Lower leg skin (tissue), 4 donors: Measurements from ENCODE around the gene MRPS25. TPM values are rescaled to one million over a fixed set of nuclear protein-coding genes. Genes with fewer than 3 reads are reported as not detected.

Experiments
- DNase-seq, 2 donors: peaks; one replicate each; pipeline ENCODE4 v3.0.0-alpha.2; 2019; ENCODE audit warnings: low spot score in 2 of 2
- H3K4me3 ChIP-seq: fragments of 200-600 bp; sonication (generic); 2 replicates; pipeline ENCODE4 v1.5.1; 2017; ENCODE audit warnings: mild to moderate bottlenecking, low read depth; ENCODE audit not compliant: poor library complexity, severe bottlenecking
- POLR2A ChIP-seq, 2 donors: fragments of 450-650 bp; IDR thresholded peaks; one replicate each; pipeline ENCODE4 v1.6.1; 2016 to 2017; ENCODE audit warnings: antibody characterized with exemption in 2 of 2, mild to moderate bottlenecking in 1 of 2, moderate library complexity in 1 of 2
- WGBS, 2 donors: methylation state at CpG; one replicate each; pipeline ENCODE4 v1.1.5; 2018; 5-methylcytosine and 5-hydroxymethylcytosine counted together
- intact Hi-C: fragments of 100-400 bp; cut with DNase I; formaldehyde crosslinking; loops from one replicate; pipeline ENCODE4 v1.15.0; 2023; ENCODE audit warnings: low total_unique reads
- total RNA-seq, 4 donors: library from RNA; depleted of rRNA; stranded (reverse); fragments of >200 nt; gene quantifications; one replicate each; pipeline ENCODE4 v1.1.0, GENCODE V29; 2016
- TF ChIP-seq, protein P1 (sequence below), 3 donors: fragments of 450-650 bp; IDR thresholded peaks; one replicate each; pipeline ENCODE4 v1.5.1; 2016; ENCODE audit warnings: antibody characterized with exemption in 3 of 3, mild to moderate bottlenecking in 3 of 3, moderate library complexity in 2 of 3

Gene MRPS25
- total RNA-seq: 10 to 100 TPM; 21.7 to 35.7 (median 30.0) TPM

DNA sequence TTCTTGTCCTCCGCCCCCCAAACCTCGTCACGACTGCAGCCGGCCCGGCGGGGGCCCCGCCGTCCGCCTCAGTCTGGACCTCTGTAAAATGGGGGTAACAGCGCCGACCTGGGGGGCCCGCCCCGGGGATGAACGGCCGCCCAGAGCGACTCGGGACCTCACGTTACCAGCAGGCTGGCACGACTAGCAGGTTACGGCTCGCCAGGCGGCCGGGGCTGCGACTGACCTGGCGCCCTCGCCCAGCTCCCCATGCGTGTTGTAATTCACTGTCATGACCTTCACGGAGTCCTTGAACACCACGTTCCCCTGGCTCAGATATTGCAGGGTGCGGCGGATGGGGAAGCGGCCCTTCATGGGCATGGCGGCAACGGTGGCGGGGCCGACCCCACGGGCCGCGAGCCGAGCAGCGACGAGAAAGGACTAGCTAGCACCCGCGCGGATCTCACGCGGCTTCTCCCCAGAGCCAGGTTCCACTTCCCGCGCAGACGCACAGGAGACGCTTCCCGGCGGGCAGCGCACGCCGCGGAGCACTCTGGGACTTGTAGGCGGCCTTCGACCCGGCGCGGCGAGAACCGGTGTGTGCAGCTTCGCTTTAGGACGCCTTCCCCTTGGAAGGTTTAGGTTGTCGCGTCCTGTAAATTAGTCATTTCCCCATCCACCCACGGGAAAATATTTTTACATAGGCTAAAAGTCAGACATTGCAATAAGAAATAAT lies at the start of gene MRPS25:
Gene MRPS25, minus strand, starts transcription at position 481 of the 715 bp plus-strand sequence. Its CDS starts 121 bp downstream, at position 360.
- 0 to 1% methylated on average over 38 to 43 of the region's 69 CpGs for WGBS, 2 donors
- TF ChIP-seq, protein P1, sequence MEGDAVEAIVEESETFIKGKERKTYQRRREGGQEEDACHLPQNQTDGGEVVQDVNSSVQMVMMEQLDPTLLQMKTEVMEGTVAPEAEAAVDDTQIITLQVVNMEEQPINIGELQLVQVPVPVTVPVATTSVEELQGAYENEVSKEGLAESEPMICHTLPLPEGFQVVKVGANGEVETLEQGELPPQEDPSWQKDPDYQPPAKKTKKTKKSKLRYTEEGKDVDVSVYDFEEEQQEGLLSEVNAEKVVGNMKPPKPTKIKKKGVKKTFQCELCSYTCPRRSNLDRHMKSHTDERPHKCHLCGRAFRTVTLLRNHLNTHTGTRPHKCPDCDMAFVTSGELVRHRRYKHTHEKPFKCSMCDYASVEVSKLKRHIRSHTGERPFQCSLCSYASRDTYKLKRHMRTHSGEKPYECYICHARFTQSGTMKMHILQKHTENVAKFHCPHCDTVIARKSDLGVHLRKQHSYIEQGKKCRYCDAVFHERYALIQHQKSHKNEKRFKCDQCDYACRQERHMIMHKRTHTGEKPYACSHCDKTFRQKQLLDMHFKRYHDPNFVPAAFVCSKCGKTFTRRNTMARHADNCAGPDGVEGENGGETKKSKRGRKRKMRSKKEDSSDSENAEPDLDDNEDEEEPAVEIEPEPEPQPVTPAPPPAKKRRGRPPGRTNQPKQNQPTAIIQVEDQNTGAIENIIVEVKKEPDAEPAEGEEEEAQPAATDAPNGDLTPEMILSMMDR (IDR thresholded peaks at IDR 0.05): no peak
- peak in 1 of 2 donors; percentile 53 for TF ChIP-seq POLR2A (IDR thresholded peaks at IDR 0.05)
- intact Hi-C loops: no loop called here
- H3K4me3 ChIP-seq: peak within 1 kb of the TSS; percentile 89
- peak; percentile 86 to 97 for DNase-seq

DNA sequence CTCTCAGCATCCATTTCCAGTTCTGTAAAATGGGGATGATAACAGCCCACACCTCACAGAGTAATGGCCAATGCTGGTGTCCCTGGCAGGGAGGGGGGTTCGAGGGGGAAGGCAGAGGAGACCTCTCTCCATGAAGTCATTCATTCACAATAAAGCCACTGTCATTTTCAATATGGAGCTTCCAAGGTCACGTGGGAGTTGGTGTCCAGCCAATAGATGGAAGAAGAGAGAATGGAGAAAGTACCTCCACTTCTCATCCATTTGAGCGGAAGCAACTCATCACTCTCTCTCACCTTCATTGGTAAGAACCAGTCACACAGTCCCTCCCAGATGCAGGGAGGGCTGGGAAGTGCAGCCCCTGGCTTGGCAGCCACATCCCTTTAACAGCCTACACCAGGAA lies 48.8 kb upstream of the MRPS25 start:
- WGBS, 2 donors: 81 to 83% methylated on average over 3 of the region's 3 CpGs
- no peak for TF ChIP-seq POLR2A (IDR thresholded peaks at IDR 0.05)
- TF ChIP-seq, protein P1 (IDR thresholded peaks at IDR 0.05): no peak
- no peak overlapping the region for H3K4me3 ChIP-seq
- intact Hi-C loops: no loop called here
- DNase-seq: no peak

DNA sequence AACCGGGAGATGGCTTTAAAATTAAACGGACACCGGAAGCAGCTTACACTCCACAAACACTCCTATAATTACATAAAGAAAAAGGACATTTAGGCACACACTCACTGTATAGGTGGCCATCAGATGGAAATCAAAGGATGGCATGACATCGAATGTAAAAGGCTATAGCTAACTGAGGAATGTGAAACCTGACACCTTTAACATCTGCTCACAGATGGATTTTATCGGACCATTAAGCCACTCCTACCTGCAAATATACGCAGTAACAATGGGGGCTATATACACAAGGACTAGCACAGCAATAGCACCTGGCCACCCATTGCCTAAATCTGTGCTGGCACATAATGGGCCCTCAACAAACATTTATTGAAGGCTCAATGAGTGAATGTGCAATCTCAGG lies 48.4 kb upstream of the MRPS25 start:
- no peak for TF ChIP-seq POLR2A (IDR thresholded peaks at IDR 0.05)
- TF ChIP-seq, protein P1 (IDR thresholded peaks at IDR 0.05): no peak
- 44 to 47% methylated on average over 6 of the region's 6 CpGs for WGBS, 2 donors
- intact Hi-C loops: no loop called here
- no peak for DNase-seq
- H3K4me3 ChIP-seq: no peak overlapping the region

DNA sequence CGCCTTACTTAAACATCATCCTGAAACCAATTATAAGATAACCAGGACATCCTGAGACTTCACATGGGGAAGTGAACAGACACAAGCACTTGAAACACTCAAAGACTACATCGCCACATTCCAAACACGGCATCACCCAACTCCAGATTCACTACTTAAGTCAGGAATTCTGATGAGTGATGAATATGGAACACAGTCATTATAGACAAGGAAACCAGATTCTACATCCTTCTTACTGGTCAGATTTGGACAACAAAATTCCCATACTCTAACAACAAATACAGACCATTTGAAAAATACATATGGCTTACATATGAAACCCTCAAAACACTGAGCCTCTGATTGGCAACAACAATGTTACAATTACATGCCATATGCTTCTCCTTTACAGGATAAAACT lies 46.9 kb upstream of the MRPS25 start:
- TF ChIP-seq POLR2A (IDR thresholded peaks at IDR 0.05): no peak
- TF ChIP-seq, protein P1 (IDR thresholded peaks at IDR 0.05): no peak
- 71 to 72% methylated on average over 3 of the region's 3 CpGs for WGBS, 2 donors
- no peak for DNase-seq
- H3K4me3 ChIP-seq: no peak overlapping the region
- intact Hi-C loops: no loop called here

DNA sequence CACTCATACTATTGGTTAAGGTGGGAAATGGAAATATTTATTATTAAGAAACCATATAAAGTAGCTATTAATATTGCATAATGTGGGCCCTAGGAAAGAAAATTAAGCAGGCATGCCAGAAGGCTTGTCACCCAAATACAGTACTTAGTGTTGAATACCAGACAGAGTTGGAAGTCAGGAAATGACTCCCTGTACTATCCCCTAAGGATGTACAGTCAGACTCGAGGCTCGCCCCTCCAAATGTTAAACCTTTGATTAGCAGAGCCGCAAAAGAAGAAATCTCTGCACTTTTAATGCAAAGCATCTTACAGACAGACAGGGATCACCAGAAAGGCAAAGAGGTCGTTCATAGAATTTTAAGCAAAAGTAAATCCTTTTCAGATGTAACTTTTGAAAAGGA lies 45.1 kb upstream of the MRPS25 start:
- intact Hi-C loops: no loop called here
- 59% methylated on average over 4 of the region's 4 CpGs for WGBS, 2 donors
- TF ChIP-seq, protein P1 (IDR thresholded peaks at IDR 0.05): no peak
- TF ChIP-seq POLR2A (IDR thresholded peaks at IDR 0.05): no peak
- DNase-seq: no peak
- H3K4me3 ChIP-seq: no peak overlapping the region

DNA sequence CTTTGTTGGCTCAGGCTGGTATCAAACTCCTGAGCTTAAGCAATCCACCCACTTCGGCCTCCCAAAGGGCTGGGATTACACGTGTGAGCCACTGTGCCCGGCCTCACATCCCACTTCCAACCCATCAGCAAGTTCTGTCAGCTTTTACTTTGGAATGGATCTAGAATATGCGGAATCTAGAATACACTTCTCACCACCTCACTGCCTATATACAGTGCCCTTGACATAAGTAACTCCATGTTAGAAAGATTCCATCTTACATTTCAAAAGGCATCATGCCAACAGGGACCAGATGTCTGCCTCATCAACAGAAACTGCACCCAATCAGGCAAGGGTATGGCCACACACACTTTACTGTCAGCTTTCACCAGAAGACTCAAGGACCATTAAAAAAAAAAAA lies 43.8 kb upstream of the MRPS25 start:
- H3K4me3 ChIP-seq: no peak overlapping the region
- 74 to 76% methylated on average over 4 of the region's 4 CpGs for WGBS, 2 donors
- intact Hi-C loops: no loop called here
- DNase-seq: no peak
- no peak for TF ChIP-seq POLR2A (IDR thresholded peaks at IDR 0.05)
- TF ChIP-seq, protein P1 (IDR thresholded peaks at IDR 0.05): no peak
